DND-41 (cell line): ENCODE measurements around the gene PNLIP.

Source experiments
- EZH2 ChIP-seq: IDR thresholded peaks from 3 replicates; pipeline ENCODE4 v1.6.1; 2012; ENCODE audit warnings: borderline replicate concordance, low read depth, mild to moderate bottlenecking, moderate library complexity, low read length, inconsistent platforms; ENCODE audit not compliant: severe bottlenecking
- TF ChIP-seq, protein P1 (sequence below): IDR thresholded peaks from 2 replicates; pipeline ENCODE4 v1.5.1; 2012; ENCODE audit warnings: borderline replicate concordance, low read length, moderate library complexity, mild to moderate bottlenecking; ENCODE audit not compliant: poor library complexity, severe bottlenecking; ENCODE audit errors: extremely low read depth

GRCh38 chr10:116526219-116526618, 19.5 kb upstream of the PNLIP start:
- TF ChIP-seq, protein P1, sequence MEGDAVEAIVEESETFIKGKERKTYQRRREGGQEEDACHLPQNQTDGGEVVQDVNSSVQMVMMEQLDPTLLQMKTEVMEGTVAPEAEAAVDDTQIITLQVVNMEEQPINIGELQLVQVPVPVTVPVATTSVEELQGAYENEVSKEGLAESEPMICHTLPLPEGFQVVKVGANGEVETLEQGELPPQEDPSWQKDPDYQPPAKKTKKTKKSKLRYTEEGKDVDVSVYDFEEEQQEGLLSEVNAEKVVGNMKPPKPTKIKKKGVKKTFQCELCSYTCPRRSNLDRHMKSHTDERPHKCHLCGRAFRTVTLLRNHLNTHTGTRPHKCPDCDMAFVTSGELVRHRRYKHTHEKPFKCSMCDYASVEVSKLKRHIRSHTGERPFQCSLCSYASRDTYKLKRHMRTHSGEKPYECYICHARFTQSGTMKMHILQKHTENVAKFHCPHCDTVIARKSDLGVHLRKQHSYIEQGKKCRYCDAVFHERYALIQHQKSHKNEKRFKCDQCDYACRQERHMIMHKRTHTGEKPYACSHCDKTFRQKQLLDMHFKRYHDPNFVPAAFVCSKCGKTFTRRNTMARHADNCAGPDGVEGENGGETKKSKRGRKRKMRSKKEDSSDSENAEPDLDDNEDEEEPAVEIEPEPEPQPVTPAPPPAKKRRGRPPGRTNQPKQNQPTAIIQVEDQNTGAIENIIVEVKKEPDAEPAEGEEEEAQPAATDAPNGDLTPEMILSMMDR: no peak
- TF ChIP-seq EZH2: no peak
